Measurements from ENCODE around the gene CPT1B.

DNA sequence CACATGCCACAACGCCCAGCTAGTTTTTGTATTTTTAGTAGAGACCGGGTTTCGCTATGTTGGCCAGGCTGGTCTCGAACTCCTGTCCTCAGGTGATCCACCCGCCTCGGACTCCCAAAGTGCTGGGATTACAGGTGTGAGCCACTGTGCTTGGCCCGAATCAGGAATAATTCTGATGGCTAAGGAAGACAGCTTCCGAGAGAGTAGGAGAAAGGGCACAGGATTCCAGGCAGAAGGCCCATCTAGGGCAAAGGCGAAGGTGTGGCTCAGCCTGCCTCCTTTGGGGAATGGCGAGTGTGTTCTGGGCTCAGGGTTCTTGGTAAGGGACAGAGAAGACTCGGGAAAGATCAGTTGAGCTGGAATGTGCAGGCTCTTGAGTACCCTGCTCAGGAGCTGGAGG, 13.9 kb downstream of the CPT1B start:
- TF ChIP-seq EZH2 (IDR thresholded peaks at IDR 0.05; ENCODE audit: insufficient read depth, poor library complexity, severe bottlenecking) (no peak), EZH2phosphoT487 (IDR thresholded peaks at IDR 0.05; ENCODE audit: insufficient read depth, low read depth) (no peak)
